ENCODE data around the gene CDK11B. TPM values are rescaled to one million over a fixed set of nuclear protein-coding genes. Genes with fewer than 3 reads are reported as not detected.

The CDK11B gene
- total and polyA plus RNA-seq, 2 of the 8 experiments (the other 6 are each of a cell fraction or from before 2014, with no cell fraction given): 11.1 to 31.9 TPM

- Histone ChIP-seq H3K9ac (replicated peaks in 1 of 4; ENCODE audit: extremely low read depth in 1 of 4, low read depth in 3 of 4, low read length in 3 of 4) (peak overlapping the region in 1 of 4 experiments; percentile 23; a peak in 1 of 7 replicates), H4K20me1 (replicated peaks in 1 of 2; ENCODE audit: control insufficient read depth in 1 of 2, insufficient read depth in 2 of 2, low read length in 2 of 2) (peaks cover 0 to 12% of the 10 kb centered on the region in 2 experiments), H2BK20ac (ENCODE audit: low read length) (no peak overlapping the region), H2BK120ac (replicated peaks; ENCODE audit: low read depth, low read length) (no peak overlapping the region), H3K14ac (ENCODE audit: insufficient read length) (no peak overlapping the region), H3K56ac (replicated peaks; ENCODE audit: insufficient read length, low read depth, low read length) (no peak overlapping the region), H3K4me3 (ENCODE audit: extremely low read depth in 1 of 4, insufficient read depth in 2 of 4, low read depth in 3 of 4, low read length in 4 of 4) (peak overlapping the region in 2 of 4 experiments; percentile 46 to 70; a peak in 3 of 8 replicates), H4K8ac (ENCODE audit: extremely low read depth, insufficient read depth, low read length) (peak overlapping the region; percentile 79; the same call in 1 of the 2 replicates), H3K27me3 (replicated peaks in 1 of 4; ENCODE audit: control insufficient read depth in 3 of 4, extremely low read depth in 1 of 4, insufficient read depth in 3 of 4, low read length in 3 of 4) (peaks cover 8 to 23% (median 14%) of the 10 kb centered on the region in 4 experiments; a peak in 6 of 7 replicates), H2BK12ac (ENCODE audit: low read depth, low read length) (peak overlapping the region; percentile 75; the same call in 1 of the 2 replicates), H3K9me3 (ENCODE audit: insufficient read depth in 2 of 2, low read depth in 1 of 2, low read length in 1 of 2) (no peaks in the 10 kb centered on the region), H3K23ac (ENCODE audit: insufficient read length) (no peak overlapping the region), H3K4ac (replicated peaks; ENCODE audit: insufficient read length, low read depth, low read length) (peak overlapping the region; percentile 38), H2BK5ac (ENCODE audit: low read depth, low read length) (0 out of 2 replicates have a peak overlapping the region, but pooled peaks have one; percentile 52), H2AFZ (ENCODE audit: low read length) (no peak overlapping the region), H2BK15ac (ENCODE audit: low read length) (0 out of 2 replicates have a peak overlapping the region, but pooled peaks have one; percentile 88), H3K36me3 (ENCODE audit: control insufficient read depth in 2 of 4, insufficient read depth in 4 of 4, low read length in 3 of 4) (no peaks in the 10 kb centered on the region), H3K4me1 (replicated peaks in 1 of 4; ENCODE audit: control insufficient read depth in 3 of 4, insufficient read depth in 4 of 4, low read length in 3 of 4) (peaks cover 0 to 6% (median 2%) of the 10 kb centered on the region in 4 experiments; a peak in 4 of 7 replicates), H3K4me2 (ENCODE audit: insufficient read depth in 1 of 2, low read depth in 2 of 2, low read length in 2 of 2) (peak overlapping the region; percentile 63 to 73; a peak in 3 of 4 replicates), H3K79me2 (ENCODE audit: control insufficient read depth in 1 of 2, insufficient read depth in 2 of 2, low read length in 2 of 2) (no peaks in the 10 kb centered on the region), H4K91ac (replicated peaks; ENCODE audit: insufficient read length, low read length) (peak overlapping the region; percentile 15), H3K27ac (ENCODE audit: low read depth, low read length) (no peak overlapping the region), H4K5ac (ENCODE audit: insufficient read length, low read depth, low read length) (no peak overlapping the region), H3K79me1 (ENCODE audit: low read depth, low read length) (no peaks in the 10 kb centered on the region), H2AK5ac (ENCODE audit: low read depth, low read length) (no peak overlapping the region), H3K23me2 (ENCODE audit: low read depth, low read length) (peaks cover 9% of the 10 kb centered on the region; the same call in 1 of the 2 replicates), H3K18ac (ENCODE audit: extremely low read depth, low read length) (peak overlapping the region; percentile 60; the same call in 1 of the 2 replicates)
- WGBS, 2 experiments (ENCODE audit: extremely low coverage in 1 of 2, insufficient coverage in 1 of 2, insufficient read length in 1 of 2, insufficient replicate concordance in 2 of 2, low coverage in 1 of 2, low lambda C conversion rate in 2 of 2, missing lambda C conversion rate in 1 of 2): 88% methylated on average over 53 of the region's 53 CpGs; no CpG with 5 or more reads in 1 of the 2 experiments
- DNase-seq (ENCODE audit: low read depth in 1 of 2, low spot score in 2 of 2): no peak
- POLR2A ChIA-PET (ENCODE audit: partially characterized antibody): interaction anchor here (0.7 to 4.4 kb wide), 8 partner anchors 9 to 609 kb away, joined by 3 to 34 read pairs (median 5); partner anchors contain the start of gene MIB2
- CTCF ChIA-PET (ENCODE audit: partially characterized antibody): interaction anchor here (0.8 to 3.8 kb wide), 4 partner anchors 8 to 50 kb away, joined by 3 to 21 read pairs (median 4); no protein-coding TSS in a partner anchor
- no peak for FAIRE-seq
- peak in 1 of 3 experiments; percentile 4; a peak in 1 of 4 replicates for TF ChIP-seq CTCF (IDR thresholded peaks at IDR 0.05; ENCODE audit: control extremely low read depth in 1 of 3, insufficient read depth in 1 of 3, low read depth in 1 of 3, low read length in 3 of 3)
- TF ChIP-seq TBP (IDR thresholded peaks at IDR 0.05; ENCODE audit: low read depth, low read length): no peak
- no peak for TF ChIP-seq TAF1 (IDR thresholded peaks at IDR 0.05; ENCODE audit: low read depth, low read length)
- no peak for TF ChIP-seq SP1 (IDR thresholded peaks at IDR 0.05; ENCODE audit: low read depth, low read length)
- no peak for TF ChIP-seq CBX8 (IDR thresholded peaks at IDR 0.05; ENCODE audit: borderline replicate concordance, low read depth, low read length)
- TF ChIP-seq HDAC6 (IDR thresholded peaks at IDR 0.05; ENCODE audit: low read depth, low read length): no peak
- TF ChIP-seq MAX (IDR thresholded peaks at IDR 0.05): peak; percentile 78
Measured at GRCh38 chr1:1627829-1628753, 30.7 kb downstream of the CDK11B start.
